Measurements from ENCODE around the gene XCL1.

- TF ChIP-seq CTCF (IDR thresholded peaks at IDR 0.05) (no peak), POLR2A (IDR thresholded peaks at IDR 0.05) (no peak)
Observed at GRCh38 chr1:168617974-168618750, 41.8 kb downstream of the XCL1 start.

All from testis (tissue), 2 donors.